Measurements from ENCODE around the gene SETBP1.

DNA sequence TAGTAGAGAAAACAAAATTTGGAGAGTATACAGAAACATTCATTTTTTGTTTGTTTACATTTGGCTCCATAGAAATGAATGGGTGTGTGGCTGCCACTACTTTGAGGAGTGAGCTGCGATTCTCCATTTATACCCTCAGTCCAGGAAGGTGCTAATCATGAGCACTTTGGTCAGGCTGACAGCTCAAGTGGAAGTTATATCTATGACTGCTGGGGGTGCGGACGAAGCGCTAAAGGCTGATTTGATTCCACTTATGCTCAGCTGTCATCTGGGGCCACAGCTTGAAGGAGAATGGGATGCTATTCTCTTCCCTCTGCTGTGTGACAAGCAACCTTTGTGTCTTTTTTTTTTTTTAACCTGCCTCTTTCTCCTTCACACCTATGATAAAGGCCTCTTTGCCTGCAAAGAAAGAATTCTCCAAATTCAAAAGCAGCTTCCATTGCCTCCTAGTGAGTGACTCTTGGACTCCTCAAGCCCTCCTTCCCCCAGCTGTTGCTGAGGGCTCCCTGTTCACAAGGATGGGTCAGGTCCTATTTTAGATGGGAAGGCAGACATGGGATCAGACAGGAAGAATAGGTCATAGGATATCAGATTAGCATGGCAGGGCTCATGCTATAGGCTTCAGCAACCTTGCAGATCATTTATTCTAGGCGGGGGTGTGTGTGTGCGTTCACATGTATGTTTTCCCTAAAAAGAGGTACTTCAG lies 201.6 kb downstream of the SETBP1 start:
- TF ChIP-seq, protein P1, sequence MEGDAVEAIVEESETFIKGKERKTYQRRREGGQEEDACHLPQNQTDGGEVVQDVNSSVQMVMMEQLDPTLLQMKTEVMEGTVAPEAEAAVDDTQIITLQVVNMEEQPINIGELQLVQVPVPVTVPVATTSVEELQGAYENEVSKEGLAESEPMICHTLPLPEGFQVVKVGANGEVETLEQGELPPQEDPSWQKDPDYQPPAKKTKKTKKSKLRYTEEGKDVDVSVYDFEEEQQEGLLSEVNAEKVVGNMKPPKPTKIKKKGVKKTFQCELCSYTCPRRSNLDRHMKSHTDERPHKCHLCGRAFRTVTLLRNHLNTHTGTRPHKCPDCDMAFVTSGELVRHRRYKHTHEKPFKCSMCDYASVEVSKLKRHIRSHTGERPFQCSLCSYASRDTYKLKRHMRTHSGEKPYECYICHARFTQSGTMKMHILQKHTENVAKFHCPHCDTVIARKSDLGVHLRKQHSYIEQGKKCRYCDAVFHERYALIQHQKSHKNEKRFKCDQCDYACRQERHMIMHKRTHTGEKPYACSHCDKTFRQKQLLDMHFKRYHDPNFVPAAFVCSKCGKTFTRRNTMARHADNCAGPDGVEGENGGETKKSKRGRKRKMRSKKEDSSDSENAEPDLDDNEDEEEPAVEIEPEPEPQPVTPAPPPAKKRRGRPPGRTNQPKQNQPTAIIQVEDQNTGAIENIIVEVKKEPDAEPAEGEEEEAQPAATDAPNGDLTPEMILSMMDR (IDR thresholded peaks at IDR 0.05): no peak
- TF ChIP-seq EZH2phosphoT487 (IDR thresholded peaks at IDR 0.05): no peak
- no peak for TF ChIP-seq EZH2 (IDR thresholded peaks at IDR 0.05)

Measured in neural progenitor cell (in vitro differentiated cells).